WERI-Rb-1 (cell line): Measurements from ENCODE around the gene RBM6.
A peak's percentile ranks its signal among the peaks of the same experiment; 100 is the strongest.

Source experiments
- DNase-seq: peaks from one replicate; pipeline ENCODE4 v3.0.0-alpha.2; 2020
- H3K27ac ChIP-seq: fragments of 250-450 bp; sonication (Bioruptor Pico); 2 replicates; pipeline ENCODE4 v1.5.1; 2020; ENCODE audit warnings: mild to moderate bottlenecking, moderate library complexity
- H3K27me3 ChIP-seq: fragments of 250-450 bp; sonication (Bioruptor Pico); 2 replicates; pipeline ENCODE4 v1.5.1; 2021; ENCODE audit warnings: mild to moderate bottlenecking, low read depth, moderate library complexity; ENCODE audit not compliant: insufficient read depth, severe bottlenecking
- H3K36me3 ChIP-seq: fragments of 250-450 bp; sonication (Bioruptor Pico); 2 replicates; pipeline ENCODE4 v1.5.1; 2020; ENCODE audit warnings: mild to moderate bottlenecking, moderate library complexity
- H3K4me3 ChIP-seq: 2 replicates; pipeline ENCODE4 v1.5.1; 2011; ENCODE audit warnings: low read depth, mild to moderate bottlenecking, control low read depth, low read length
- H3K9me3 ChIP-seq: fragments of 250-450 bp; sonication (Bioruptor Pico); 2 replicates; pipeline ENCODE4 v1.5.1; 2021; ENCODE audit warnings: mild to moderate bottlenecking, moderate library complexity; ENCODE audit not compliant: severe bottlenecking
- CTCF ChIP-seq: IDR thresholded peaks from 2 replicates; pipeline ENCODE4 v1.5.1; 2011; ENCODE audit warnings: low read depth, mild to moderate bottlenecking, control low read depth, inconsistent platforms, low read length

Gene RBM6

GRCh38 chr3:49926117-49926728, 13.7 kb upstream of the RBM6 start:
- no peak overlapping the region for H3K27ac ChIP-seq

GRCh38 chr3:49927798-49928197, 12.2 kb upstream of the RBM6 start:
- Histone ChIP-seq H3K27ac (no peak overlapping the region), H3K27me3 (no peaks in the 10 kb centered on the region), H3K36me3 (peaks cover 7% of the 10 kb centered on the region; the same call in 1 of the 2 replicates), H3K9me3 (no peaks in the 10 kb centered on the region), H3K4me3 (no peak overlapping the region)
- DNase-seq, result no peak
- TF ChIP-seq CTCF, result no peak

More at GRCh38 chr3:49926117-49926728, 13.7 kb upstream of the RBM6 start:
- DNase-seq, result no peak
- no peak overlapping the region for H3K4me3 ChIP-seq
- H3K27me3 ChIP-seq, result no peaks in the 10 kb centered on the region
- H3K9me3 ChIP-seq, result no peaks in the 10 kb centered on the region
- H3K36me3 ChIP-seq, result peaks cover 7% of the 10 kb centered on the region; the same call in 1 of the 2 replicates
- no peak for TF ChIP-seq CTCF

- Histone ChIP-seq H3K4me3 (no peak overlapping the region), H3K36me3 (peaks cover 7% of the 10 kb centered on the region; the same call in 1 of the 2 replicates), H3K27ac (no peak overlapping the region), H3K27me3 (no peaks in the 10 kb centered on the region), H3K9me3 (no peaks in the 10 kb centered on the region)
- no peak for DNase-seq
- no peak for TF ChIP-seq CTCF
These were observed 11.4 kb upstream of the RBM6 start for GRCh38 chr3:49928481-49929017.

- Histone ChIP-seq H3K9me3 (no peaks in the 10 kb centered on the region), H3K36me3 (peaks cover 7% of the 10 kb centered on the region; the same call in 1 of the 2 replicates), H3K27ac (peak within 1 kb of the TSS; percentile 79), H3K4me3 (peak within 1 kb of the TSS; percentile 87), H3K27me3 (no peaks in the 10 kb centered on the region)
- peak; percentile 95 for DNase-seq
- TF ChIP-seq CTCF, result peak; percentile 43; the same call in 1 of the 2 replicates
These were observed 10.4 kb upstream of the RBM6 start, which contains the start of gene MON1A for GRCh38 chr3:49929291-49930167. MON1A (minus strand) TSS chr3:49929811; CDS start chr3:49913346, 16,465 bp downstream.

GRCh38 chr3:49930168-49930690, 9.7 kb upstream of the RBM6 start:
- Histone ChIP-seq H3K27ac (peak overlapping the region; percentile 79), H3K9me3 (no peaks in the 10 kb centered on the region), H3K4me3 (peak overlapping the region; percentile 87)

More at GRCh38 chr3:49930168-49930690, 9.7 kb upstream of the RBM6 start:
- H3K27me3 ChIP-seq, result no peaks in the 10 kb centered on the region
- peak; percentile 49 for DNase-seq
- TF ChIP-seq CTCF, result no peak
- peaks cover 7% of the 10 kb centered on the region; the same call in 1 of the 2 replicates for H3K36me3 ChIP-seq
